Activated CD4-positive, alpha-beta T cell treated with anti-CD3 and anti-CD28 coated beads, Interleukin-2, Interleukin-6, amounts not matched to agents 100 ng/mL and 50 ng/mL, durations not matched to agents 16 hours and 8 hours (primary cell): ENCODE measurements around the gene CDRT15L2.
"Not testable (repeated sequence)": the region's sequence is repeated elsewhere in the genome, so short reads cannot be mapped to it uniquely, and the experiment has no call there.

Source experiments
- DNase-seq: peaks from one replicate; pipeline ENCODE4 v3.0.0-alpha.2; 2020

The CDRT15L2 gene

GRCh38 chr17:20583891-20584577 is 4.5 kb downstream of the CDRT15L2 start:
- DNase-seq = not testable (repeated sequence)

GRCh38 chr17:20588744-20589453 is 9.4 kb downstream of the CDRT15L2 start:
- not testable (repeated sequence) for DNase-seq

GRCh38 chr17:20589454-20589810 is 9.9 kb downstream of the CDRT15L2 start:
- DNase-seq = not testable (repeated sequence)

GRCh38 chr17:20591040-20591439 is 11.5 kb downstream of the CDRT15L2 start:
- not testable (repeated sequence) for DNase-seq

GRCh38 chr17:20605568-20605967 is 26.0 kb downstream of the CDRT15L2 start:
- DNase-seq = not testable (repeated sequence)

- not testable (repeated sequence) for DNase-seq
Observed at GRCh38 chr17:20609490-20609889, 30.0 kb downstream of the CDRT15L2 start.

- DNase-seq = no peak
Observed at GRCh38 chr17:20611309-20611708, 31.8 kb downstream of the CDRT15L2 start.

GRCh38 chr17:20612635-20613034 is 33.1 kb downstream of the CDRT15L2 start:
- DNase-seq = no peak

GRCh38 chr17:20613248-20613647 is 33.7 kb downstream of the CDRT15L2 start:
- DNase-seq = no peak

- no peak for DNase-seq
Observed at GRCh38 chr17:20613905-20614304, 34.4 kb downstream of the CDRT15L2 start.

- not testable (repeated sequence) for DNase-seq
Observed at GRCh38 chr17:20615461-20615860, 35.9 kb downstream of the CDRT15L2 start.
